Suppressor macrophage treated with lipopolysaccharide for 1 hour (primary cell): Measurements from ENCODE around the gene ULK4.

ENCODE experiments used
- DNase-seq, 3 donors: peaks; one replicate each; pipeline ENCODE4 v3.0.0-alpha.2; 2020 to 2022

The ULK4 gene

GRCh38 chr3:41627477-41628087, 334.3 kb downstream of the ULK4 start:
- no peak for DNase-seq

DNA sequence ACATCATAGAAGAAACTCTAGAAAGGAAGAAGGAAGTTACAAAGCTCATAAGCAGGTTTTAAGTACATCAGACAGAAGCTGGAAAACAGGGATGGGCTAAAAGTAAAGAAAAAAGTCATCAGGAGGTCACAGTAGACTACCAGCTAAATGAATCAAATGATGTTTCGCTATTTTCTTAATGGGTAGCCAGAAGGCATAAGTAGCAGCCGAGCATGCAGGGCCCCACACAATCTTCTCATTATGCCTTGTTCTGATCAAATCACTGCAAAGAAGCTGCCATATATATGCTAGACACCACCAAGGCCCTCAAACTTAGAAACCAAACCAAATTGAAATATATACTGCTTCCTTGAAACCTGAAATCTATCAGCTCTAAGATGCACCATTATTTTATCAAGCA, 349.1 kb downstream of the ULK4 start:
- DNase-seq: no peak

DNA sequence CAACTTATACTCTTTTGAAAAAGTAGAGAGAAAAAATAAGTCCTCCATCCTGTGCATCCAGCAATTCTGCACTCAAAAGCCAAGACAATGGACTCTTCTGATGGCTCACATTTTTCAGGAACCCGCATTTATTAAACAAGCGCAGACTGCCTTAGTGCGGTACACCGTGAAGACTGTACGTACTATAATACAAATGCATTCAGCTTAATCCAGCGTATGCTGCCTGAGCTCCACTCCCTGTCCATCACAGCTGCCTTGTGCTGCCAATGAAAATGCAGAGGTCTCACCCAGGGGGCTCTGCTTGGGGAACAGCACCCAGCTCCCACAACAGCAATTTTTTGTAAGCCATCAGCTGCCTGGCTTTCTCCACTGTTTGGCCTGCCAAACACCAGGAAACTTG, 350.9 kb downstream of the ULK4 start:
- DNase-seq: no peak

DNA sequence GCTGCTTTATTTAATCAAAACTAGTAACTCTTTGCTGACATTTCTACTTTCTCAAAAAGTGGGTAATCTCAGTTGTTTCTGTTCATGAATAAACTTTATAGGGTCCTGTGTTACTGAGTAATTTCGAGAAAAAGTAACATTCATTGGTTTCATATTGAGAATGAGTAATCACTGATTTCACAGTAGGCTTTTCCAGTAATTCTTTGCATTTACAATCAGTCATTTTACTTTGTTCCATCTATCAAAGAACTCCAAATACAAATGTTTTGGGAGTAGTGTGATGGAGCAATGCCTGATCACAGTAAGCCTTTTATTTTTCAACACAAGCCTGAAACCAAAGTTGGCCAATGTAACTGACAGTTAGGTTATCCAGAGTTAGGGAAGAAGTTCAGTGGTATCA, 353.6 kb downstream of the ULK4 start:
- peak in 1 of 3 donors; percentile 19 for DNase-seq

GRCh38 chr3:41603807-41604206, 358.1 kb downstream of the ULK4 start:
- no peak for DNase-seq

GRCh38 chr3:41602121-41602520, 359.8 kb downstream of the ULK4 start:
- DNase-seq: no peak

- no peak for DNase-seq
Measured at GRCh38 chr3:41601404-41601987, 360.4 kb downstream of the ULK4 start.

DNA sequence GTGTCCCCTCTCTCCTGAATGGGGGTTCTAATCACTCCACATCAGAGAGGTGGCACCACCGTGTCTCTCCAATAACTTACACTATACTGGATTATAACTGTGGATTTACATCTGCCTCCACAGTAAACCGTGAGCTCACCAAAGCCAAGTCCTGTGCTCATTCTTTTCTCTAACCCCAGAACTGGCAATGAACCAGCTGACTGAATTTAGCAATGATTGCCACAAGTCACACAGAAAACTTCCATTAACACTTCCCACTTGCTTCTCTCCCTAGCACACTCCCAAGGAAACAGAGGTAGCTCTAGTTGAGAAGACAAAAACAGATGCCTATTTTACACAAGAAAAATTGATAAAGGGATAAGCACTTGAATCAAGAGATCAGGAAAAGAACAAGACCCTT, 361.3 kb downstream of the ULK4 start:
- DNase-seq: no peak

DNA sequence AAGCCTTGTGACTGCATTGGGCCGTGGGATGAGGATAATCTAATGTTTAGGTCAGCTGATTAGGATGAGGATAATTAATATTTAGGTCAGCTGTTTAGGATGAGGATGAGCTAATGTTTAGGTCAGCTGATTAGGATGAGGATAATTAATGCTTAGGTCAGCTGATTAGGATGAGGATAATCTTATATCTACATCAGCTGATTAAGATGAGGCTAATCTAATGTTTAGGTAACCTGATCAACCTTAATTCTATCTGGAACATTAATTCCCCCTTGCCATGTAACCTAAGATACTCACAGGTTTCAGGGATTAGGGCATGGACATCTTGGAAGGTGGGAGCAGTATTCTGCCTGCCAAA, 362.8 kb downstream of the ULK4 start:
- no peak for DNase-seq

GRCh38 chr3:41598402-41599126, 363.3 kb downstream of the ULK4 start:
- DNase-seq: peak in 2 of 3 donors; percentile 5 to 7

DNA sequence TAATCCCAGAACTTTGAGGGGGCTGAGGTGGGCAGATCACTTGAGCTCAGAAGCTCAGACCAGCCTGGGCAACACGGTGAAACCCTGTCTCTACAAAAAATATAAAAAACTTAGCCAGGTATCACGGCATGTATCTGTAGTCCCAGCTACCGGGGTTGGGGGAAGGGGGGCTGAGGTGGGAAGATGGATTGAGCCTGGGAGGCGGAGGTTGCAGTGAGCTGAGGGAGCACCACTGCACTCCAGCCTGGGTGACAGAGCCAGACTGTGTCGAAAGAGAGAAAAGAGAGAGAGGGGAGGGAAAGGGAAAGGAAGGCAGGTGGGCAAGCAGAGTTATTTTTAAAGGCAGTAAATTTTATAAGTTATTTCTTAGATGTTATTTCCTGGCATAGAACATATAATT, 368.1 kb downstream of the ULK4 start:
- no peak for DNase-seq

DNA sequence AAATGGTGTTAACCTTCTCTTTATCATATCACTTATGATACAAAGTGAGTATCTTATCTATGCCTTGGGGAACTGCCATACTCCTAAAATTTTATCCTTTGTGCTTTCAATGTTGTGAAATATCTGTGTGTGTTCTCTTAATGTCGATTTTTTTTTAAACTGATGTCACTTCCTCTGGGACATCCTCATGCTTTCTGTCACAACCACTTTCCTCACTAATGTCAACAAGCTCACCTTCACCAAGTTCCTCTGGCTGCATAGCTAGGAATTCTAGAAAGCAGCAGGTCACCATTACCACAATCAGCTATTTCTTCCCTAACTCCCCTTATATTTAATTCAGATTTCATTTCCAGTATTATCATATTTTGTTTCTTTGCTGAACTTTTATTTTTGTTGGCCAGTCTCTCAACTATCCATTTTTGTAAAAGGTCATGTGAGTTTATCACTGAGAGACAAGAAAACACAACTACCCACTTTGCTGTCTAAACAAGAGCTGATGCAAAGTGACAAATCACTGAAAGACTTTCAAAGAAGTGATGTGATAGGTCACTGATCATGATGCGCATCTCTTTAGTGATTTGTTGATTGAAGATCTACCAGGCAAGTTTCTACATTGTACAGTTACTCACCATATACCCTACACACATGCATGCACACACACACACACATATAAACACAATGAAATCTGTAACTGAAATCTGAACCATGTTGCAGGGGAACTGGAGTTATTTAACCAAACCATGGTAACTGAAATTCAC, 369.0 kb downstream of the ULK4 start:
- peak in 1 of 3 donors; percentile 32 for DNase-seq

- no peak for DNase-seq
Measured at GRCh38 chr3:41583014-41583413, 378.9 kb downstream of the ULK4 start.

GRCh38 chr3:41581700-41582099, 380.2 kb downstream of the ULK4 start:
- no peak for DNase-seq

DNA sequence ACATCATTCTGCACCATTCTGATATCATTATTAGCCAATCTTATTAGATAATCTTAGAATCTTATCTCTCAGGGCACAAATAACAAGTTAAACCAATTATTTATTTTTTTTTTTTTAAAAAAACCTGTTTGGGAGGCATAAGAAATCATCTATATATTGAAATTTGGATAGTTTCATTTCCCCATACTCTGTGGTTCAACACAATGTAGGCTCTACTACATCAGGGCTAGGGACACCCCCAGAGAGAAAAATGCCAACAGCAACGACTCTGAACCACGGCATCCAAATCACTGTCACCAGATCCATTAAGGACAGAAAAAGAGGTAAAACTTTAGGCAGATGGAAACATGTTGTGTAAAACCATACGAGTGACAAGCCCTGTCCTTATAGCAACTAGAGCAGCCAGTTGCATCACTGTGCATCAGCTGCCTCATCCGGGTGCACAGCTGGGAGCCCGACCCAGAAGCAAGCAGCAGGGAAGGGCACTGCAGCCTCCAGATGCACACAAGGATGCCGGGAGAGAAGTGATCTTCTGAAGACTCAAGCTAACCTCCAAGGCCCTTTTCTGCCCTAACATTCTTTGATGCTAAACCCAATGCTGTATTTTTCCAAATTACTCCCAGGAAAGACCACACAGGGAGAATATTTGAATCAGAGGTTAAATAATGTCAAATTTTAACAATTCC, 381.5 kb downstream of the ULK4 start:
- no peak for DNase-seq

DNA sequence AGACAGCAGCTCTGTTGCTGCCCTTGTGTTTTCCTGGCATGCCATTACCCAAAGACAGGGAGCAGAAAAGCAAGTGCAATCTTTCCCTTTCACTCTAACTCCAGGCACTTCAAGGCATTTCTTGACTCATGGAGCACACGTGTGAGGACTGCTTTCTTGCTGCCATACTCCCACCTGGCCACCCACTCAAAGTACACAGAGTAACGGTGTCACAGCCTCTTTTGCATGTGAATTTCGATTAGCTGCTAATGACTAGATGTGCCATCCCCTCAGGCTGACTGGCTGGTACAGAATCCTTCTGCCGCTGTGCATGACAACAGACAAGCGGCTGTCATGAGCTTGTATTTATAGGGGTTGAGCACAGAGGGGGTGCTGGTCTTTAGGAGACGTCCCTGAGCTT, 382.0 kb downstream of the ULK4 start:
- DNase-seq: no peak

DNA sequence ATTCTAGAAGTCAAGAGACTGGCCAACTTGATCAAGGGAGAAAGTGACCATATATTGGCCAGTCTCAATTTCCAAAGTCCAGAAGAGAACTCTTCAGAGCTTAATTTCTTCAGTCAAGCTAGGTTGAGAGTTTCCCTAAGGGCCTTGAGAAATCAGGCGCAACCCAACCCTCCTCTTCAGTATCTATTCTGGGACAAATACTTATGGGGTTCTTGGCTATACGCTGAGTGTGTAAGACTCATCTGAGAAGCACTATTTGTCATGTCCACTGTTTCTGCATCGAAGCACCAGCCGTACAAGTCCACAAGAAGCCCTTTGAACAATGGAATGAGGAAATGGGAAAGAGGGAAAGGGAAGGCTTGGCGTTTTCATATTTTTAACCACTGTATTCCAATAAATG, 383.1 kb downstream of the ULK4 start:
- DNase-seq: no peak

DNA sequence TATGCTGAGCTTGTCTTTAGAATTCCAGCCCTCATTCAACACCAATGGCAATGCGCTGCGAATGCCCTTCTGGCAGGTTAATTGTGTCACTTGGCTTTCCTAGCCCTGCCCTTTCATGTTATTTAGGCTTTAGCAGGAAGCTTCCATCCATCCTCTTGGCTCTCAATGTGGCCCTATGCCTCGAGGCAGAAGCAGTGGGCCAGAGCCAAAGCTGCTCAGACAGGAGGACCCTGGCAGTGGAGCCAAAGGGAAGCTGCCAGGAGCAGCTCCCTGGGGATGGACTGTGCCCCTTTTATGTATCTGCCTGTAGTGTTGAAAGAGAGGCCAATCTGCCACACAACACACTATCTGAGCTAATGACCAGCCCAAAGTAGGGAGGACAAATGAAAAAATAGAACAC, 386.2 kb downstream of the ULK4 start:
- no peak for DNase-seq

DNA sequence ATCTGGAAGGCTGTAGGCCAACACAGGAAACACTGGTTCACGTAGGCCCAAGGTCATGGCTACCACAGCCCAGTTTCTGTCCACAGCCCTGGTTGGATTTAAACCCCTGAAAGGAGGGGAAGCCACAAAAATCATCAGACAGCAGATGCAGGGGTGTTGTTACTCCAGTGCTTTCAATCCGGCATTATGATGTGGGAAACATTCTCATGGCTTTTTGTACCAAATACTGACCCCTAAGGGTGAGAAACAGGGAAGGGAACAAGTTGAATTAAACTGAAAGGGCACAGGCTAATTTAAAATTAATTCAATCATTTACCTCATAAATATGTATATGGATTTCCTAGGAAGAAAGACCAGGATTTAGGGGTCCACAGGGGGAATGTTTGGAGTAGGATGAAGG, 387.0 kb downstream of the ULK4 start:
- DNase-seq: no peak

GRCh38 chr3:41573591-41573990, 388.3 kb downstream of the ULK4 start:
- no peak for DNase-seq

DNA sequence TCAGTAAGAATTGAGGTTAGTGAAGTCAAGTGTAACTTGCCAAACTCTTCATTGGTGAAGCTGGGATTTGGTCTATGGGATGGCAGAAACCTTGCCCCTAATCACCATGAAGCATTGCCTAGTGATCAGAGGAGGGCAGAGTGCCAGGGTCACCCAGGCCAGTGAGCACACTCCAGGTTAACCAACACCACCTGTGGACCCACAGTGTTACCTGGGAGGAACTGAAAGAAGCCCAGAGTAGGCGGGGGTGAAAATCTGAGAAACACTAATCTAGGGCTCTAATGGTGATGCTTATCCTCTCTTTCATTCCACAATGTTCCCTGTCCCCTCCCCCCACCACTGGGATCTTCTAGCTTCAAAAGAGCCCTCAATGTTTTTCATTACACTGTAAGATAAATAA, 389.8 kb downstream of the ULK4 start:
- DNase-seq: no peak

DNA sequence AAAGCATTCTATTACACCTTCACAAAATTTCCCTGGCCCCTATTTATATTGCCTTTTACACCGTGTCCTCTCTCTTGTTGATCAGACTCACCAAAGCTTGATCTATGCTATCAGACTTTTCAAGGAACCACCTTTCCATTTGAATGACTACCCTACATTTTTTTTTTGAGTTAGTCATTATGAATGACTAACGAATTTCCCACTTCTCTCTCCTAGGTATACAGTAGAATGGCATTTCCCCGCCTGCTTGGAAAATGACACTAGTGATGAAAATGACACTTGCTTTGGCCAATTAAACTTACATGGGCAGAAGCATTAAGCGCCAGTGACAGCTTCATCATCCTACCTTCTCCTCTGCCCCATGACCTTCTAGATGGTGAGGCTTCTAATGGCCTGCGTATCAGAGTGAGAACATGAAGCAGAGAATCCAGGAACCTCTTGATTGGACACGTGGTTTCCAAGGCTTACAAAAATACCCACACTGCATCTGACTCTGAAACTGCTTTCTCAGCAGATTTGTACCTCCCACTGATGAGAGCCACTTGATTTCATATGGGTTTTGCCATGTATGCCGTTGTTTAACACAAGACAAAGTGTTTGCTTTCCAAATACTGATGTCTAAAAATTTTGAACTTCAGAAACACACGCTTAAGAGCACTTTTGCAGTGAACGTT, 392.1 kb downstream of the ULK4 start:
- DNase-seq: peak in 2 of 3 donors; percentile 13 to 28
